Measurements from ENCODE around the gene SKIC2. TPM values are rescaled to one million over a fixed set of nuclear protein-coding genes. Genes with fewer than 3 reads are reported as not detected.
"Not testable (repeated sequence)": the region's sequence is repeated elsewhere in the genome, so short reads cannot be mapped to it uniquely, and the experiment has no call there.

Gene SKIC2
- total and polyA plus RNA-seq, 2 of the 8 experiments (the other 6 are each of a cell fraction or from before 2014, with no cell fraction given): 42.1 to 59.7 TPM

DNA sequence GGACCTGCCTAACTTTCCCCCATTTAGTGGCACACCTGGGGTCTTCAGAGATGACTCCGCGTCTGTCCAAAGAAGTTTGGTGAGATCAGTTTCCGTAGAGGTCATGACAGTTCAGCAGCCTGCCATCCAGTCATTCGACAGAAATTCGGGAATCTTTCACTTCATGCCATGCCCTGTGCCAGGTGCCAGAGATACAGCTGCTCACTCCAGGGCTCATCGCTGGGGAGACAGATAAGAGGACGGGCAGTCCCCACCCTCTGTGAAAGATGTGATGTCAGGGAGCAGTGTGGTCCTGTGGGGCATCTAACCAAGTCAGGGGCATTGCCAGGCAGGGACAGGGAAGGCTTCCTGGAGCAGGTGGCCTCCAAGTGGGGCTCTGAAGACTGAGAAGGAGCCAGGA is 44.3 kb downstream of the SKIC2 start:
- H3K14ac ChIP-seq (ENCODE audit: insufficient read length); H2AFZ ChIP-seq (ENCODE audit: low read length); H2BK15ac ChIP-seq (ENCODE audit: low read length); H3K56ac ChIP-seq (replicated peaks; ENCODE audit: insufficient read length, low read depth, low read length); H2AK5ac ChIP-seq (ENCODE audit: low read depth, low read length); H3K4me3 ChIP-seq (ENCODE audit: extremely low read depth in 1 of 4, insufficient read depth in 2 of 4, low read depth in 3 of 4, low read length in 4 of 4); H3K79me2 ChIP-seq (ENCODE audit: control insufficient read depth in 1 of 2, insufficient read depth in 2 of 2, low read length in 2 of 2); H3K4ac ChIP-seq (replicated peaks; ENCODE audit: insufficient read length, low read depth, low read length); CTCF ChIA-PET (ENCODE audit: partially characterized antibody); H4K91ac ChIP-seq (replicated peaks; ENCODE audit: insufficient read length, low read length); H2BK5ac ChIP-seq (ENCODE audit: low read depth, low read length); DNase-seq (ENCODE audit: low read depth in 1 of 2, low spot score in 2 of 2); H3K36me3 ChIP-seq (ENCODE audit: control insufficient read depth in 2 of 4, insufficient read depth in 4 of 4, low read length in 3 of 4); H3K27me3 ChIP-seq (replicated peaks in 1 of 4; ENCODE audit: control insufficient read depth in 3 of 4, extremely low read depth in 1 of 4, insufficient read depth in 3 of 4, low read length in 3 of 4); H4K8ac ChIP-seq (ENCODE audit: extremely low read depth, insufficient read depth, low read length); H3K18ac ChIP-seq (ENCODE audit: extremely low read depth, low read length); FAIRE-seq; H3K9ac ChIP-seq (replicated peaks in 1 of 4; ENCODE audit: extremely low read depth in 1 of 4, low read depth in 3 of 4, low read length in 3 of 4); H3K4me2 ChIP-seq (ENCODE audit: insufficient read depth in 1 of 2, low read depth in 2 of 2, low read length in 2 of 2); H2BK120ac ChIP-seq (replicated peaks; ENCODE audit: low read depth, low read length); H2BK12ac ChIP-seq (ENCODE audit: low read depth, low read length); H4K5ac ChIP-seq (ENCODE audit: insufficient read length, low read depth, low read length); H4K20me1 ChIP-seq (replicated peaks in 1 of 2; ENCODE audit: control insufficient read depth in 1 of 2, insufficient read depth in 2 of 2, low read length in 2 of 2); H3K23me2 ChIP-seq (ENCODE audit: low read depth, low read length); H3K27ac ChIP-seq (ENCODE audit: low read depth, low read length); H3K9me3 ChIP-seq (ENCODE audit: insufficient read depth in 2 of 2, low read depth in 1 of 2, low read length in 1 of 2); H2BK20ac ChIP-seq (ENCODE audit: low read length); H3K23ac ChIP-seq (ENCODE audit: insufficient read length); H3K4me1 ChIP-seq (replicated peaks in 1 of 4; ENCODE audit: control insufficient read depth in 3 of 4, insufficient read depth in 4 of 4, low read length in 3 of 4); POLR2A ChIA-PET (ENCODE audit: partially characterized antibody); H3K79me1 ChIP-seq (ENCODE audit: low read depth, low read length): not testable (repeated sequence)
- WGBS, 2 experiments (ENCODE audit: extremely low coverage in 1 of 2, insufficient coverage in 1 of 2, insufficient read length in 1 of 2, insufficient replicate concordance in 2 of 2, low coverage in 1 of 2, low lambda C conversion rate in 2 of 2, missing lambda C conversion rate in 1 of 2): no CpG with 5 or more reads among the region's 7 CpGs

DNA sequence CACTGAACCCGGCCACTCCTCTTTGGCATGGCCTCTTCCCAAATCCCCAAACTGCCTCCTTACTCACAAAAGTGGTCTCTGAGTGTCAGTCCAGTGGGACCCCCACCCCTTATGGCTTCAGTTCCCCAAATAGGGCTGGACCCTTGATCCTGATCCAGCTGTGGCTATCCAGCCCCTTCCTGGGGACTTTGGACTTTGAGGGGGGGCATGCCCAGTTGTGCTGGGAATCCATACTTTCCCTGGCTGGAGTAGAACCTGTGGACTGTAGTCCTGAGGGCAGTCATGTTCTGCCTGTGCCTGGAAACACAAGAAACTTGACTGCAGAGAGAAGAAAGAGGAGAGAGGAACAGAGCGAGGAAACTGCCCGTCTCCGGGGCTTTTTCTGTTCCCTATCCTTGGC is 45.4 kb downstream of the SKIC2 start:
- H3K79me2 ChIP-seq (ENCODE audit: control insufficient read depth in 1 of 2, insufficient read depth in 2 of 2, low read length in 2 of 2); H3K4me3 ChIP-seq (ENCODE audit: extremely low read depth in 1 of 4, insufficient read depth in 2 of 4, low read depth in 3 of 4, low read length in 4 of 4); FAIRE-seq; DNase-seq (ENCODE audit: low read depth in 1 of 2, low spot score in 2 of 2); H4K91ac ChIP-seq (replicated peaks; ENCODE audit: insufficient read length, low read length); H3K4me1 ChIP-seq (replicated peaks in 1 of 4; ENCODE audit: control insufficient read depth in 3 of 4, insufficient read depth in 4 of 4, low read length in 3 of 4); H3K9me3 ChIP-seq (ENCODE audit: insufficient read depth in 2 of 2, low read depth in 1 of 2, low read length in 1 of 2); H4K8ac ChIP-seq (ENCODE audit: extremely low read depth, insufficient read depth, low read length); CTCF ChIA-PET (ENCODE audit: partially characterized antibody); H3K23me2 ChIP-seq (ENCODE audit: low read depth, low read length); H3K18ac ChIP-seq (ENCODE audit: extremely low read depth, low read length); H3K4me2 ChIP-seq (ENCODE audit: insufficient read depth in 1 of 2, low read depth in 2 of 2, low read length in 2 of 2); H2BK120ac ChIP-seq (replicated peaks; ENCODE audit: low read depth, low read length); H3K27ac ChIP-seq (ENCODE audit: low read depth, low read length); H3K14ac ChIP-seq (ENCODE audit: insufficient read length); H2BK12ac ChIP-seq (ENCODE audit: low read depth, low read length); H2BK15ac ChIP-seq (ENCODE audit: low read length); H2AFZ ChIP-seq (ENCODE audit: low read length); H3K79me1 ChIP-seq (ENCODE audit: low read depth, low read length); H2AK5ac ChIP-seq (ENCODE audit: low read depth, low read length); H4K5ac ChIP-seq (ENCODE audit: insufficient read length, low read depth, low read length); H3K9ac ChIP-seq (replicated peaks in 1 of 4; ENCODE audit: extremely low read depth in 1 of 4, low read depth in 3 of 4, low read length in 3 of 4); H3K23ac ChIP-seq (ENCODE audit: insufficient read length); H3K56ac ChIP-seq (replicated peaks; ENCODE audit: insufficient read length, low read depth, low read length); H3K36me3 ChIP-seq (ENCODE audit: control insufficient read depth in 2 of 4, insufficient read depth in 4 of 4, low read length in 3 of 4); POLR2A ChIA-PET (ENCODE audit: partially characterized antibody); H2BK20ac ChIP-seq (ENCODE audit: low read length); H2BK5ac ChIP-seq (ENCODE audit: low read depth, low read length); H4K20me1 ChIP-seq (replicated peaks in 1 of 2; ENCODE audit: control insufficient read depth in 1 of 2, insufficient read depth in 2 of 2, low read length in 2 of 2); H3K27me3 ChIP-seq (replicated peaks in 1 of 4; ENCODE audit: control insufficient read depth in 3 of 4, extremely low read depth in 1 of 4, insufficient read depth in 3 of 4, low read length in 3 of 4); H3K4ac ChIP-seq (replicated peaks; ENCODE audit: insufficient read length, low read depth, low read length): not testable (repeated sequence)
- no CpG with 5 or more reads among the region's 4 CpGs for WGBS, 2 experiments (ENCODE audit: extremely low coverage in 1 of 2, insufficient coverage in 1 of 2, insufficient read length in 1 of 2, insufficient replicate concordance in 2 of 2, low coverage in 1 of 2, low lambda C conversion rate in 2 of 2, missing lambda C conversion rate in 1 of 2)
